Measurements from ENCODE around the gene GLRX.

DNA sequence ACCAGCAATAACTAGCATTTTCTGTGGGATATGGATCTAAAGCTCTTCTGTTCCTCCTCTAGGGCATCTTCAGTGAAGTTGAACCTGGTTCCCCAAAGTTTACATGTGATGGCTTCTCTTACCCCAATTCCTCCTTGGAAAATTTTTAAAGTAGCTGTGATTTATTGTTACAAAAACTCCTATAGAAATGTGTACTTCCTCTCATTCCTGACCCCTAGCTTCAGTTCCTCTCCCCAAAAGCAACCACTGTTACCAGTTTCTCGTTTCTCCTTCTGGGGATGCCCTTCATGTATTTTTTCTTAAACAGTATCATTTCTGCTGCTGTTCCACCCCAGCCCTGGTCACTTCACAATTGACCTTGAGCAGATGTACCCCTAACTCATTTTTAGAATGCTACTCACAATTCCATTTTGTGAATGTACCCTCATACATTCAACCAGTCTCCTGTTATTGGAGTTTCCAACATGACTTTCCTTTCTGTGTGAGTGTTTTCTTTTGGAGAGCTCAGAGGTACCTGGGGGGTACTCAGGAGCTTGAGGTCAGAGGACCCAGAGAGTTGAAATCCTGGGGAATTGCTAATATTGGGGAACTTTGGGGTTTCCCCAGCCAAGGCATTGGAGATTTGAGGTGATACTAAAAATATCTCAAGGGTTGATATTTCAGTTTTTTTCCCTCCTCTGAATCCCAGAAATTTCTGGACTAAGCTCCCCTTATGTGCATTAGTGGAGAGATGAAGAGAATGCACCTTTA lies 18.6 kb upstream of the GLRX start:
- TF ChIP-seq, protein P1, sequence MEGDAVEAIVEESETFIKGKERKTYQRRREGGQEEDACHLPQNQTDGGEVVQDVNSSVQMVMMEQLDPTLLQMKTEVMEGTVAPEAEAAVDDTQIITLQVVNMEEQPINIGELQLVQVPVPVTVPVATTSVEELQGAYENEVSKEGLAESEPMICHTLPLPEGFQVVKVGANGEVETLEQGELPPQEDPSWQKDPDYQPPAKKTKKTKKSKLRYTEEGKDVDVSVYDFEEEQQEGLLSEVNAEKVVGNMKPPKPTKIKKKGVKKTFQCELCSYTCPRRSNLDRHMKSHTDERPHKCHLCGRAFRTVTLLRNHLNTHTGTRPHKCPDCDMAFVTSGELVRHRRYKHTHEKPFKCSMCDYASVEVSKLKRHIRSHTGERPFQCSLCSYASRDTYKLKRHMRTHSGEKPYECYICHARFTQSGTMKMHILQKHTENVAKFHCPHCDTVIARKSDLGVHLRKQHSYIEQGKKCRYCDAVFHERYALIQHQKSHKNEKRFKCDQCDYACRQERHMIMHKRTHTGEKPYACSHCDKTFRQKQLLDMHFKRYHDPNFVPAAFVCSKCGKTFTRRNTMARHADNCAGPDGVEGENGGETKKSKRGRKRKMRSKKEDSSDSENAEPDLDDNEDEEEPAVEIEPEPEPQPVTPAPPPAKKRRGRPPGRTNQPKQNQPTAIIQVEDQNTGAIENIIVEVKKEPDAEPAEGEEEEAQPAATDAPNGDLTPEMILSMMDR (IDR thresholded peaks at IDR 0.05 in 4 of 5, conservative IDR thresholded peaks at IDR 0.05 in 1 of 5) = no peak
- no peak for TF ChIP-seq POLR2A (IDR thresholded peaks at IDR 0.05)
